Neural progenitor cell (in vitro differentiated cells): ENCODE data around the gene MAPK13. TPM values are rescaled to one million over a fixed set of nuclear protein-coding genes. Genes with fewer than 3 reads are reported as not detected.

ENCODE experiments used
- DNase-seq: peaks from one replicate; pipeline ENCODE4 v3.0.0-alpha.2; 2016; ENCODE audit warnings: low spot score
- H2AFZ ChIP-seq: fragments of 200-600 bp; sonication (generic); replicated peaks from 2 replicates; pipeline ENCODE4 v1.6.1; 2016; ENCODE audit warnings: antibody characterized with exemption
- H3F3A ChIP-seq: fragments of 200-600 bp; sonication (generic); 2 replicates; pipeline ENCODE4 v1.6.1; 2016; ENCODE audit warnings: antibody characterized with exemption, low read depth
- H3K27ac ChIP-seq: fragments of 200-600 bp; sonication (generic); 2 replicates; pipeline ENCODE4 v1.5.1; 2016; ENCODE audit warnings: mild to moderate bottlenecking
- H3K27me3 ChIP-seq: fragments of 200-600 bp; sonication (generic); 2 replicates; pipeline ENCODE4 v1.6.1; 2016; ENCODE audit warnings: mild to moderate bottlenecking, moderate library complexity
- H3K36me3 ChIP-seq: fragments of 200-600 bp; sonication (generic); 2 replicates; pipeline ENCODE4 v1.5.1; 2016
- H3K4me1 ChIP-seq: fragments of 200-600 bp; sonication (generic); 2 replicates; pipeline ENCODE4 v1.6.1; 2016; ENCODE audit warnings: mixed run types
- H3K4me2 ChIP-seq: fragments of 200-600 bp; sonication (generic); 2 replicates; pipeline ENCODE4 v1.6.1; 2016
- H3K4me3 ChIP-seq: fragments of 200-600 bp; sonication (generic); 2 replicates; pipeline ENCODE4 v1.5.1; 2016
- H3K79me2 ChIP-seq: fragments of 200-600 bp; sonication (generic); 2 replicates; pipeline ENCODE4 v1.6.1; 2016; ENCODE audit warnings: low read depth
- H3K9ac ChIP-seq: fragments of 200-600 bp; sonication (generic); 2 replicates; pipeline ENCODE4 v1.6.1; 2016
- H3K9me3 ChIP-seq: fragments of 200-600 bp; sonication (generic); 2 replicates; pipeline ENCODE4 v1.5.1; 2016; ENCODE audit warnings: low read depth
- H4K20me1 ChIP-seq: fragments of 200-600 bp; sonication (generic); 2 replicates; pipeline ENCODE4 v1.6.1; 2016; ENCODE audit warnings: low read depth
- H3K27ac Mint-ChIP-seq: 3 replicates; pipeline ENCODE4 v1.8.0; 2021; ENCODE audit warnings: mixed read lengths
- H3K27me3 Mint-ChIP-seq: 2 replicates; pipeline ENCODE4 v1.8.0; 2022; ENCODE audit warnings: low read depth, mild to moderate bottlenecking, inconsistent platforms, moderate library complexity, mixed read lengths; ENCODE audit not compliant: insufficient read depth
- H3K36me3 Mint-ChIP-seq: 3 replicates; pipeline ENCODE4 v1.8.0; 2021; ENCODE audit warnings: mixed read lengths
- H3K4me1 Mint-ChIP-seq: 3 replicates; pipeline ENCODE4 v1.8.0; 2021; ENCODE audit warnings: mixed read lengths
- H3K4me3 Mint-ChIP-seq: 3 replicates; pipeline ENCODE4 v1.8.0; 2021; ENCODE audit warnings: mild to moderate bottlenecking, moderate library complexity, mixed read lengths
- H3K9me3 Mint-ChIP-seq: 3 replicates; pipeline ENCODE4 v1.8.0; 2020; ENCODE audit warnings: mixed read lengths
- EZH2 ChIP-seq: fragments of 200-600 bp; sonication (generic); IDR thresholded peaks from 2 replicates; pipeline ENCODE4 v1.6.1; 2017; ENCODE audit warnings: antibody characterized with exemption, mild to moderate bottlenecking, moderate library complexity
- EZH2phosphoT487 ChIP-seq: fragments of 200-600 bp; sonication (generic); IDR thresholded peaks from 2 replicates; pipeline ENCODE4 v1.6.1; 2017; ENCODE audit warnings: antibody characterized with exemption
- total RNA-seq: library from RNA; depleted of rRNA; stranded (reverse); fragments of >200 nt; gene quantifications from 2 replicates; pipeline ENCODE4 v1.2.3, GENCODE V29; 2015; ENCODE audit warnings: low replicate concordance
- TF ChIP-seq, protein P1 (sequence below): fragments of 200-600 bp; sonication (generic); IDR thresholded peaks from 2 replicates; pipeline ENCODE4 v1.5.1; 2017; ENCODE audit warnings: antibody characterized with exemption, mild to moderate bottlenecking

MAPK13 gene
- total RNA-seq, 1 donor from 2014 or later: 0.13 TPM

DNA sequence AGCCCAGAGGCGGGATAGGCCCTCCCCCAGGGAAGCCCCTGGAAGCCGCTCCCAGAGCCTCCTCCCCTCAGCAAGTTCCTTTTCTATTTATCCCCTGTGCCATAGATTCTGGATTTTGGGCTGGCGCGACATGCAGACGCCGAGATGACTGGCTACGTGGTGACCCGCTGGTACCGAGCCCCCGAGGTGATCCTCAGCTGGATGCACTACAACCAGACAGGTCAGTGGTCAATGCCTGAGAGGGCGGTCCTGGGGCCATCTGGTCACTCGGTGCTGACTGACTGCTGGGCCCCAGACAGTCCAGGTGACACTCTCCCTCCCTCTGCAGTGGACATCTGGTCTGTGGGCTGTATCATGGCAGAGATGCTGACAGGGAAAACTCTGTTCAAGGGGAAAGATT is 6.2 kb downstream of the MAPK13 start:
- no peak for DNase-seq
- H3K36me3 Mint-ChIP-seq: no peaks in the 10 kb centered on the region
- no peaks in the 10 kb centered on the region for H3K9me3 Mint-ChIP-seq
- no peak for TF ChIP-seq EZH2
- TF ChIP-seq EZH2phosphoT487: no peak
- TF ChIP-seq, protein P1, sequence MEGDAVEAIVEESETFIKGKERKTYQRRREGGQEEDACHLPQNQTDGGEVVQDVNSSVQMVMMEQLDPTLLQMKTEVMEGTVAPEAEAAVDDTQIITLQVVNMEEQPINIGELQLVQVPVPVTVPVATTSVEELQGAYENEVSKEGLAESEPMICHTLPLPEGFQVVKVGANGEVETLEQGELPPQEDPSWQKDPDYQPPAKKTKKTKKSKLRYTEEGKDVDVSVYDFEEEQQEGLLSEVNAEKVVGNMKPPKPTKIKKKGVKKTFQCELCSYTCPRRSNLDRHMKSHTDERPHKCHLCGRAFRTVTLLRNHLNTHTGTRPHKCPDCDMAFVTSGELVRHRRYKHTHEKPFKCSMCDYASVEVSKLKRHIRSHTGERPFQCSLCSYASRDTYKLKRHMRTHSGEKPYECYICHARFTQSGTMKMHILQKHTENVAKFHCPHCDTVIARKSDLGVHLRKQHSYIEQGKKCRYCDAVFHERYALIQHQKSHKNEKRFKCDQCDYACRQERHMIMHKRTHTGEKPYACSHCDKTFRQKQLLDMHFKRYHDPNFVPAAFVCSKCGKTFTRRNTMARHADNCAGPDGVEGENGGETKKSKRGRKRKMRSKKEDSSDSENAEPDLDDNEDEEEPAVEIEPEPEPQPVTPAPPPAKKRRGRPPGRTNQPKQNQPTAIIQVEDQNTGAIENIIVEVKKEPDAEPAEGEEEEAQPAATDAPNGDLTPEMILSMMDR: no peak
- H3F3A ChIP-seq: peaks cover 4% of the 10 kb centered on the region
- peaks cover 10% of the 10 kb centered on the region for H3K4me1 ChIP-seq
- H3K27ac ChIP-seq: no peak overlapping the region
- no peak overlapping the region for H3K4me3 ChIP-seq
- no peak overlapping the region for H3K27ac Mint-ChIP-seq
- no peaks in the 10 kb centered on the region for H3K36me3 ChIP-seq
- no peak overlapping the region for H3K4me2 ChIP-seq
- peaks cover 5% of the 10 kb centered on the region for H3K27me3 Mint-ChIP-seq
- no peaks in the 10 kb centered on the region for H4K20me1 ChIP-seq
- H3K4me3 Mint-ChIP-seq: no peak overlapping the region
- no peaks in the 10 kb centered on the region for H3K79me2 ChIP-seq
- peaks cover 6% of the 10 kb centered on the region for H3K27me3 ChIP-seq
- no peak overlapping the region for H2AFZ ChIP-seq
- no peak overlapping the region for H3K9ac ChIP-seq
- peaks cover 29% of the 10 kb centered on the region for H3K4me1 Mint-ChIP-seq
- H3K9me3 ChIP-seq: no peaks in the 10 kb centered on the region

DNA sequence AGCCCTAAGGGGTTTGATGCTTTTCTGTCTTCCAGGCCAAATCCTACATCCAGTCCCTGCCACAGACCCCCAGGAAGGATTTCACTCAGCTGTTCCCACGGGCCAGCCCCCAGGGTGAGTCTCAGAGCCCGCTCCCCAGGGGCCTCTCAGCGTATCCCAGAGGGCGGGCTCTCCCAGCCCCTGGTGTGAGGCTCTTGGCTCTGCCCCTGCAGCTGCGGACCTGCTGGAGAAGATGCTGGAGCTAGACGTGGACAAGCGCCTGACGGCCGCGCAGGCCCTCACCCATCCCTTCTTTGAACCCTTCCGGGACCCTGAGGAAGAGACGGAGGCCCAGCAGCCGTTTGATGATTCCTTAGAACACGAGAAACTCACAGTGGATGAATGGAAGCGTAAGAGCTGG is 8.4 kb downstream of the MAPK13 start:
- peaks cover 4% of the 10 kb centered on the region for H3K27me3 Mint-ChIP-seq
- no peak overlapping the region for H2AFZ ChIP-seq
- no peak overlapping the region for H3K27ac ChIP-seq
- H3K4me3 ChIP-seq: no peak overlapping the region
- H3K4me3 Mint-ChIP-seq: no peak overlapping the region
- H3K4me2 ChIP-seq: no peak overlapping the region
- H3F3A ChIP-seq: peaks cover 4% of the 10 kb centered on the region
- H3K79me2 ChIP-seq: no peaks in the 10 kb centered on the region
- no peak for DNase-seq
- H3K36me3 ChIP-seq: no peaks in the 10 kb centered on the region
- H3K4me1 Mint-ChIP-seq: peaks cover 22% of the 10 kb centered on the region
- H4K20me1 ChIP-seq: no peaks in the 10 kb centered on the region
- H3K27ac Mint-ChIP-seq: no peak overlapping the region
- H3K4me1 ChIP-seq: peaks cover 10% of the 10 kb centered on the region
- no peaks in the 10 kb centered on the region for H3K9me3 ChIP-seq
- TF ChIP-seq EZH2 (no peak), EZH2phosphoT487 (no peak)
- TF ChIP-seq, protein P1: no peak
- H3K27me3 ChIP-seq: no peaks in the 10 kb centered on the region
- H3K9me3 Mint-ChIP-seq: no peaks in the 10 kb centered on the region
- H3K36me3 Mint-ChIP-seq: no peaks in the 10 kb centered on the region
- H3K9ac ChIP-seq: no peak overlapping the region

DNA sequence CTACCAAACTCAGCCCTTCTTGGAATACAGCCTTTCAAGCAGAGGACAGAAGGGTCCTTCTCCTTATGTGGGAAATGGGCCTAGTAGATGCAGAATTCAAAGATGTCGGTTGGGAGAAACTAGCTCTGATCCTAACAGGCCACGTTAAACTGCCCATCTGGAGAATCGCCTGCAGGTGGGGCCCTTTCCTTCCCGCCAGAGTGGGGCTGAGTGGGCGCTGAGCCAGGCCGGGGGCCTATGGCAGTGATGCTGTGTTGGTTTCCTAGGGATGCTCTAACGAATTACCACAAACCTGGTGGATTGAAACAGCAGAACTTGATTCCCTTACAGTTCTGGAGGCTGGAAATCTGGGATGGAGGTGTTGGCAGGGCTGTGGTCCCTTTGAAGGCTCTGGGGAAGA is 9.1 kb downstream of the MAPK13 start:
- Histone ChIP-seq H3K4me2 (no peak overlapping the region), H3K27ac (no peak overlapping the region), H2AFZ (peak overlapping the region; percentile 12), H3K4me1 (peaks cover 10% of the 10 kb centered on the region), H3K9ac (no peak overlapping the region), H3K79me2 (no peaks in the 10 kb centered on the region), H3F3A (peaks cover 4% of the 10 kb centered on the region), H3K9me3 (no peaks in the 10 kb centered on the region), H3K27me3 (no peaks in the 10 kb centered on the region), H4K20me1 (no peaks in the 10 kb centered on the region), H3K36me3 (no peaks in the 10 kb centered on the region), H3K4me3 (no peak overlapping the region)
- peaks cover 5% of the 10 kb centered on the region for H3K27me3 Mint-ChIP-seq
- no peaks in the 10 kb centered on the region for H3K9me3 Mint-ChIP-seq
- peaks cover 22% of the 10 kb centered on the region for H3K4me1 Mint-ChIP-seq
- H3K4me3 Mint-ChIP-seq: no peak overlapping the region
- no peak for TF ChIP-seq EZH2phosphoT487
- TF ChIP-seq, protein P1: peak; percentile 64
- no peak for TF ChIP-seq EZH2
- H3K27ac Mint-ChIP-seq: no peak overlapping the region
- peak; percentile 69 for DNase-seq
- H3K36me3 Mint-ChIP-seq: no peaks in the 10 kb centered on the region
